Measurements from ENCODE around the gene ARID1B.
"Not testable (repeated sequence)": the region's sequence is repeated elsewhere in the genome, so short reads cannot be mapped to it uniquely, and the experiment has no call there.

ARID1B gene

DNA sequence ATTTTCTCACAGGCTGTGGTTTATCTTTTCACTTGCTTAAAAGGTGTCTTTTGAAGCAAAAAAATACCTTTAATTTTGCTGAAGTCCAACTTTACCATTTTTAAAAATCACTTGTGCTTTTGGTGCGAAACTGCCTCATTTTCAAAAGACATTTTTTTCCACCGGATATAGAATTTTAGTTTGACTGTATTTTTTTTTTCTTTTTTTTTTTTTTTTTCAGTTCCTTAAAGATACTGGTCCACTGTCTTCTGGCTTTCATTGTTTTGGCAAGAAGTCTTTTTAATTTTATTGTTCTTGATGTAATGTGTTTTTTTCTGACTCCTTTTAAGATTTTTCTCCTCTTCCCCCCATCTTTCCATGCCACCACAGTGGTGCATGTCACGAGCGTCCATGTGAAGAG lies 198.2 kb downstream of the ARID1B start:
- Histone ChIP-seq H3K4me3 (ENCODE audit: insufficient read depth, low read depth, low read length, poor library complexity, severe bottlenecking) (no peak overlapping the region), H3K27me3 (replicated peaks; ENCODE audit: control insufficient read depth, insufficient read depth, low read length, poor library complexity, severe bottlenecking) (no peaks in the 10 kb centered on the region), H3K9me3 (ENCODE audit: control insufficient read depth, low read length) (no peaks in the 10 kb centered on the region), H3K4me1 (ENCODE audit: control insufficient read depth, insufficient read depth, low read length, poor library complexity, severe bottlenecking) (peaks cover 8% of the 10 kb centered on the region), H3K27ac (ENCODE audit: insufficient read depth, low read length, poor library complexity, severe bottlenecking) (no peak overlapping the region), H3K36me3 (ENCODE audit: control insufficient read depth, insufficient read depth, low read length) (no peaks in the 10 kb centered on the region)
- DNase-seq, result no peak

DNA sequence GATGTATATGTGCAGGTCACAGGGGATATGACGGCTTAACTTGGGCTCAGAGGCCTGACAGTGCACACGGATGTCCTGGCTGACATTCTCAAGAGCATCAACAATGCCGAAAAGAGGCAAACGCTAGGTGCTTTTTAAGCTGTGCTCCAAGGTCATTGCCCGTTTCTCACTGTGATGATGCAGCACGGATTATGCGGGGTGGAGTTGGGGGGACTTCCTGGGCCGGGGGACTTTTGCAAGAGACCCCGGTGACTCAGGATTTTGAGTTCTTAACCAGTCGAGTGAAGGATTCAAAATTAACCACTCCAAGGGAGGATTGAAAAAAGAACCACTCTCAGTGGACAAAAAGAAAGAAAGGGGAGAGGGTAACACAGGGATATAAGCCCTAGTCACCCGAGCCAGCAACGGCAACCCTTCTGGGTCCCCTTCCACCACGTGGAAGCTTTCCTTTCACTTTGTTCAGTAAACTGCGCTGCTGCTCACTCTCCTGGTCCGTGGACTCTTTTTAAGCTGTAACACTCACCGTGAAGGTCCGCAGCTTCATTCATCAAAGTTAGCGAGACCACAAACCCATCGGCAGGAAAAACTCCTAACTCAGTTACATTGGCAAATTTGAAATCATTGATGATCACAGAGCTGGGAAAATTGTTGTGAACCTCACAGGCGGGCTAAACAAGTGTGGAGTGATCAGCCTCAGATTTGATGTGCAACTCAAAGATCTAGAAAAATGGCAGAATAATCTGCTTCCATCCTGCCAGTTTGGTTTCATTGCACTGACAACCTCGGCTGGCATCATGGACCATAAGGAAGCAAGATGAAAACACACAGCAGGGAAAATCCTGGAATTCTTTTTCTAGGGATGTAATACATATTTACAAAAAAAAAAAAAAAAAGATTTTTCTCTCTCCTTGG lies 199.3 kb downstream of the ARID1B start:
- DNase-seq, result no peak
- Histone ChIP-seq H3K9me3 (ENCODE audit: control insufficient read depth, low read length) (no peaks in the 10 kb centered on the region), H3K27me3 (replicated peaks; ENCODE audit: control insufficient read depth, insufficient read depth, low read length, poor library complexity, severe bottlenecking) (no peaks in the 10 kb centered on the region), H3K27ac (ENCODE audit: insufficient read depth, low read length, poor library complexity, severe bottlenecking) (no peak overlapping the region), H3K4me1 (ENCODE audit: control insufficient read depth, insufficient read depth, low read length, poor library complexity, severe bottlenecking) (peaks cover 8% of the 10 kb centered on the region), H3K4me3 (ENCODE audit: insufficient read depth, low read depth, low read length, poor library complexity, severe bottlenecking) (no peak overlapping the region), H3K36me3 (ENCODE audit: control insufficient read depth, insufficient read depth, low read length) (no peaks in the 10 kb centered on the region)

DNA sequence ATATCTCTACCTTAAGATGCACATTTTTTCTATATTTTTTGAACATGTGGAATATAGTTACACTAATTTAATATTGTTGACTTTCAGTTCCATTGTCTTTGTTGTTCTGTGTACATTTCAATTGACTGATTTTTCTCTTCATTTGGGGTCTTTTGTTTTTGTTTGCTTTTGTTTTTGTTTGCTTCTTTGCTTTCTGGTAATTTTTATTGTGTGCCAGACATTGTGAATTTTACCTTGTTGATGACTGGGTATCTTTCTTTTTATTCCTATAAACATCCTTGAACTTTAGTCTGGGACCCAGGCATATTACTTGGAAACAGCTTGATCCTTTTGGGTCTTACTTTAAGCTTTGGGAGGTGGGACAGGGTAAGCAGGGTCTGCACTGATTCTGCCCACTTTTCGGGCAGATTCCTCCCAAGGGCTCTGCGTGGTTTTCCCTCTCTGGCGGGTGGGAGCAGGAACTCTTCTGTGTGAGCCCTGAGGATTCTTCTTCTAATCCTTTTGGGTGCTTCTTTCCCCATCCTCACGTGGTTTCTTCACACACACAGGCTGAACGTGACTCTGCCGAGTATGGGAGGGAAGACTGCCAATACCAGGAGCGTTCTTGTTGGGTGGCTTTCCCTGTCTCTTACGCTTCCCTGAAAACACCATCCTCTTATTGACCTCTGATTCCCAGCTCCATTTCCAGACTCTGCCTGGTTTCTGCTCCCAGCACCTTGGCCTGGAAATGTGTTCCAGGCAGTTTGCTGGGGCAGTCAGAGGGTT lies 200.5 kb downstream of the ARID1B start:
- Histone ChIP-seq H3K36me3 (ENCODE audit: control insufficient read depth, insufficient read depth, low read length) (no peaks in the 10 kb centered on the region), H3K4me1 (ENCODE audit: control insufficient read depth, insufficient read depth, low read length, poor library complexity, severe bottlenecking) (peaks cover 8% of the 10 kb centered on the region), H3K4me3 (ENCODE audit: insufficient read depth, low read depth, low read length, poor library complexity, severe bottlenecking) (no peak overlapping the region), H3K27ac (ENCODE audit: insufficient read depth, low read length, poor library complexity, severe bottlenecking) (no peak overlapping the region), H3K9me3 (ENCODE audit: control insufficient read depth, low read length) (no peaks in the 10 kb centered on the region), H3K27me3 (replicated peaks; ENCODE audit: control insufficient read depth, insufficient read depth, low read length, poor library complexity, severe bottlenecking) (no peaks in the 10 kb centered on the region)
- DNase-seq, result no peak

- no peaks in the 10 kb centered on the region for H3K27me3 ChIP-seq (replicated peaks; ENCODE audit: control insufficient read depth, insufficient read depth, low read length, poor library complexity, severe bottlenecking)
- H3K36me3 ChIP-seq (ENCODE audit: control insufficient read depth, insufficient read depth, low read length), result no peaks in the 10 kb centered on the region
- H3K9me3 ChIP-seq (ENCODE audit: control insufficient read depth, low read length), result no peaks in the 10 kb centered on the region
- H3K4me3 ChIP-seq (ENCODE audit: insufficient read depth, low read depth, low read length, poor library complexity, severe bottlenecking), result no peak overlapping the region
- no peak for DNase-seq
- H3K27ac ChIP-seq (ENCODE audit: insufficient read depth, low read length, poor library complexity, severe bottlenecking), result no peak overlapping the region
- H3K4me1 ChIP-seq (ENCODE audit: control insufficient read depth, insufficient read depth, low read length, poor library complexity, severe bottlenecking), result peaks cover 1% of the 10 kb centered on the region
Observed at GRCh38 chr6:156978948-156979347, 201.8 kb downstream of the ARID1B start.

DNA sequence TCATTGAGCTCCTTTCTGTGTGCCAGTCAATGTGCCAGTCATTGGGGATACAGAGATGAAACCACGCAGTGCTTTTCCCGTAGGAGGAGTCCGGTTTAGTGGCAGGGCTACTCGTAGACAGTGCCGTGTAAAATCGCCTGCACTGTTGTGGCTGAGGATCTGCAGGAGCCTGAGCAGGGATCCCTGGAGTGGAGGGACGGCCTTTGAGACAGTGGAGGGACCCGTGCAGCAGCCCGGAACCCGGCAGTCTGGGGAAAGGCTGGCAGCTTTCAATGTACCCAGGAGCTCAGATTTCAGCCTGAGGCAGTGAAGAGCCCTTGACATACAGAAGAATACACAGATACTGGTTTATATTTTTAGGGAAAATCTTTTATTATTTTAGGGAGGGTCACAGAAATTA lies 203.3 kb downstream of the ARID1B start:
- no peaks in the 10 kb centered on the region for H3K4me1 ChIP-seq (ENCODE audit: control insufficient read depth, insufficient read depth, low read length, poor library complexity, severe bottlenecking)
- H3K27ac ChIP-seq (ENCODE audit: insufficient read depth, low read length, poor library complexity, severe bottlenecking), result no peak overlapping the region
- H3K9me3 ChIP-seq (ENCODE audit: control insufficient read depth, low read length), result no peaks in the 10 kb centered on the region
- H3K36me3 ChIP-seq (ENCODE audit: control insufficient read depth, insufficient read depth, low read length), result no peaks in the 10 kb centered on the region
- no peaks in the 10 kb centered on the region for H3K27me3 ChIP-seq (replicated peaks; ENCODE audit: control insufficient read depth, insufficient read depth, low read length, poor library complexity, severe bottlenecking)
- no peak for DNase-seq
- H3K4me3 ChIP-seq (ENCODE audit: insufficient read depth, low read depth, low read length, poor library complexity, severe bottlenecking), result no peak overlapping the region

DNA sequence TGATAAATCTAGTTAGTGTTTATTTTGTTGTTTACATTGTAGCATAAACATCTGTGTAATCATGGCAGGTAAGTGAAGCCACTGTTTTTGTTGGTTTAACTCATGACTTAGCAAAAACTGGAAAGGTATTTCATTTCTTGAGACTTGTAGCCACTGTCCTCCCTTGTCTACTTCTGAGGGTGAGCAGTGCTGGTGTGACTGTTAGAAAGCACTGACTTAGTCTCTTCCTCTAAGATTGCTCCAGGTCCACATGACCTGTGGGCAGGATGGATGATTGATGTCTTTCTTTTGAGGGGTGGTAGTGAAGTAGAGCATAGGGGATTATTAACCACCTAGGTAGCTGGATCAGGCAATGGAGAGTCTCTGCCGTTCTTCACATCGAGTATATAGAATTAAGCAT lies 203.8 kb downstream of the ARID1B start:
- Histone ChIP-seq H3K4me3 (ENCODE audit: insufficient read depth, low read depth, low read length, poor library complexity, severe bottlenecking) (no peak overlapping the region), H3K27me3 (replicated peaks; ENCODE audit: control insufficient read depth, insufficient read depth, low read length, poor library complexity, severe bottlenecking) (no peaks in the 10 kb centered on the region), H3K4me1 (ENCODE audit: control insufficient read depth, insufficient read depth, low read length, poor library complexity, severe bottlenecking) (no peaks in the 10 kb centered on the region), H3K27ac (ENCODE audit: insufficient read depth, low read length, poor library complexity, severe bottlenecking) (no peak overlapping the region), H3K36me3 (ENCODE audit: control insufficient read depth, insufficient read depth, low read length) (no peaks in the 10 kb centered on the region), H3K9me3 (ENCODE audit: control insufficient read depth, low read length) (no peaks in the 10 kb centered on the region)
- no peak for DNase-seq

- no peaks in the 10 kb centered on the region for H3K9me3 ChIP-seq (ENCODE audit: control insufficient read depth, low read length)
- H3K27ac ChIP-seq (ENCODE audit: insufficient read depth, low read length, poor library complexity, severe bottlenecking), result no peak overlapping the region
- H3K4me1 ChIP-seq (ENCODE audit: control insufficient read depth, insufficient read depth, low read length, poor library complexity, severe bottlenecking), result no peaks in the 10 kb centered on the region
- no peak for DNase-seq
- H3K36me3 ChIP-seq (ENCODE audit: control insufficient read depth, insufficient read depth, low read length), result no peaks in the 10 kb centered on the region
- no peaks in the 10 kb centered on the region for H3K27me3 ChIP-seq (replicated peaks; ENCODE audit: control insufficient read depth, insufficient read depth, low read length, poor library complexity, severe bottlenecking)
- no peak overlapping the region for H3K4me3 ChIP-seq (ENCODE audit: insufficient read depth, low read depth, low read length, poor library complexity, severe bottlenecking)
Observed at GRCh38 chr6:156982168-156982567, 205.0 kb downstream of the ARID1B start.

DNA sequence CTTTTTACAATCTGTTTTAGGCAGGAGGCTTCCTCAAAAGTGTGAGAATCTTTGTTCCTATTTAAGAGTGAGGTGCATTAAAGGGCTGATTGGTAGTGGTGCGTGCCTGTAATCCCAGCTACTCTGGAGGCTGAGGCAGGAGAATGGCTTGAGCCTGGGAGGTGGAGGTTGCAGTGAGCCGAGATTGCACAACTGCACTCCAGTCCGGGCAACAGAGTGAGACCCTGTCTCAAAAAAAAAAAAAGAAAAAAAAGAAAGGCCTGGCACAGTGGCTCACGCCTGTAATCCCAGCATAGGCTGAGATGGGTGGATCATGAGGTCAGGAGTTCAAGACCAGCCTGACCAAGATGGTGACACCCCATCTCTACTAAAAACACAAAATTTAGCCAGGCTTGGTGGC lies 205.7 kb downstream of the ARID1B start:
- H3K36me3 ChIP-seq (ENCODE audit: control insufficient read depth, insufficient read depth, low read length); DNase-seq; H3K9me3 ChIP-seq (ENCODE audit: control insufficient read depth, low read length); H3K4me3 ChIP-seq (ENCODE audit: insufficient read depth, low read depth, low read length, poor library complexity, severe bottlenecking); H3K27me3 ChIP-seq (replicated peaks; ENCODE audit: control insufficient read depth, insufficient read depth, low read length, poor library complexity, severe bottlenecking); H3K27ac ChIP-seq (ENCODE audit: insufficient read depth, low read length, poor library complexity, severe bottlenecking); H3K4me1 ChIP-seq (ENCODE audit: control insufficient read depth, insufficient read depth, low read length, poor library complexity, severe bottlenecking): not testable (repeated sequence)

DNA sequence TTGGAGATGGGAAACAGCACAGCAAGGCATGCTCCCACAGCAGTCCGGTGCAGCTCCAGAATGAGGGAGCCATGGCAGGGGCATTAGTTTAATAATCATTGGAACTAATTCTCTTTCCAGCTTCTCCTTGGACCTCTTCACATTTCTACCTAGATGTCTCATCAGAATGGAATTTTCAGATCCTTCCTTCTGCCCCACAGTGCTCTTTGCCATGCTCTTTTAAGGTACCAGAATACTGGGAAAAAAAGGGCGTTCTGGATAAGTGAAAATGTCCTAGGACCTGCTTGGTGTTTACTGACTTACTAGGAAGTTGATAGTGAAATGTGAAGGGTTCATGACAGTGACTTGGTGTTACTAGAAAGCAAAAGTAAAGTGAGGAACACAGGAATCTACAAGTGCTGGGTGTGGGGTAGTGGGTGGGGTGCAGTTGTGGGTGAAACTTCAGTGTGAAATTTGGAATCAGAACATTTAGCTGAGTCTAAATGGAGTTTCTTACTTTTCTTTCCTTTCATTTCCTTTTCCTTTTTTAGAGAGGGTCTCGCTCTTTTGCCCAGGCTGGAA lies 207.1 kb downstream of the ARID1B start:
- no peaks in the 10 kb centered on the region for H3K9me3 ChIP-seq (ENCODE audit: control insufficient read depth, low read length)
- H3K27ac ChIP-seq (ENCODE audit: insufficient read depth, low read length, poor library complexity, severe bottlenecking), result no peak overlapping the region
- no peak overlapping the region for H3K4me3 ChIP-seq (ENCODE audit: insufficient read depth, low read depth, low read length, poor library complexity, severe bottlenecking)
- DNase-seq, result no peak
- no peaks in the 10 kb centered on the region for H3K36me3 ChIP-seq (ENCODE audit: control insufficient read depth, insufficient read depth, low read length)
- peaks cover 7% of the 10 kb centered on the region for H3K4me1 ChIP-seq (ENCODE audit: control insufficient read depth, insufficient read depth, low read length, poor library complexity, severe bottlenecking)
- no peaks in the 10 kb centered on the region for H3K27me3 ChIP-seq (replicated peaks; ENCODE audit: control insufficient read depth, insufficient read depth, low read length, poor library complexity, severe bottlenecking)

DNA sequence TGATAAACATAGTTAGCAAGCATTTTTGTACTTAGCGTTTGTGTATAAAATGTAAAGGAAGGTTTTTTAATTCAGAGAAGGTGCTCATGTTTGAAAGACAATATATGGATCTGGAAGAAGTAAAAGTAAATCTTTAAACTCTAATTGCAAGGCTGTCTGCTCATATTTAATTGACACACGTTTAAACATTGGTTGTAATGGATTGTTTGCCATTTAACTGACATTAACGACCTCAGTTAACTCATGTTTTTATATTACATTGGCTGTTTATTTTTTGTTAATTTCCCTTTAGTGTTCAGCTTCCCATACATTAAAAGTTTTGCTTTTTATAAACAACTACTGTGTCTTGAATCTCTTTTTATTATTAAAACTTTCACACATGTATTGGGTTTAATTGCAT lies 208.1 kb downstream of the ARID1B start:
- Histone ChIP-seq H3K4me3 (ENCODE audit: insufficient read depth, low read depth, low read length, poor library complexity, severe bottlenecking) (no peak overlapping the region), H3K4me1 (ENCODE audit: control insufficient read depth, insufficient read depth, low read length, poor library complexity, severe bottlenecking) (peaks cover 7% of the 10 kb centered on the region), H3K27me3 (replicated peaks; ENCODE audit: control insufficient read depth, insufficient read depth, low read length, poor library complexity, severe bottlenecking) (no peaks in the 10 kb centered on the region), H3K27ac (ENCODE audit: insufficient read depth, low read length, poor library complexity, severe bottlenecking) (no peak overlapping the region), H3K36me3 (ENCODE audit: control insufficient read depth, insufficient read depth, low read length) (no peaks in the 10 kb centered on the region), H3K9me3 (ENCODE audit: control insufficient read depth, low read length) (no peaks in the 10 kb centered on the region)
- no peak for DNase-seq
